HG02642 (cell line): ENCODE data around the gene MAGEC1.
"Not testable (repeated sequence)": the region's sequence is repeated elsewhere in the genome, so short reads cannot be mapped to it uniquely, and the experiment has no call there.

Source experiments
- ATAC-seq: cut with Tn5 transposase; IDR thresholded peaks from one replicate; pipeline ENCODE4 v1.9.1; 2021; ENCODE audit warnings: mild to moderate bottlenecking; ENCODE audit not compliant: unreplicated experiment, poor library complexity

Gene MAGEC1, protein sequence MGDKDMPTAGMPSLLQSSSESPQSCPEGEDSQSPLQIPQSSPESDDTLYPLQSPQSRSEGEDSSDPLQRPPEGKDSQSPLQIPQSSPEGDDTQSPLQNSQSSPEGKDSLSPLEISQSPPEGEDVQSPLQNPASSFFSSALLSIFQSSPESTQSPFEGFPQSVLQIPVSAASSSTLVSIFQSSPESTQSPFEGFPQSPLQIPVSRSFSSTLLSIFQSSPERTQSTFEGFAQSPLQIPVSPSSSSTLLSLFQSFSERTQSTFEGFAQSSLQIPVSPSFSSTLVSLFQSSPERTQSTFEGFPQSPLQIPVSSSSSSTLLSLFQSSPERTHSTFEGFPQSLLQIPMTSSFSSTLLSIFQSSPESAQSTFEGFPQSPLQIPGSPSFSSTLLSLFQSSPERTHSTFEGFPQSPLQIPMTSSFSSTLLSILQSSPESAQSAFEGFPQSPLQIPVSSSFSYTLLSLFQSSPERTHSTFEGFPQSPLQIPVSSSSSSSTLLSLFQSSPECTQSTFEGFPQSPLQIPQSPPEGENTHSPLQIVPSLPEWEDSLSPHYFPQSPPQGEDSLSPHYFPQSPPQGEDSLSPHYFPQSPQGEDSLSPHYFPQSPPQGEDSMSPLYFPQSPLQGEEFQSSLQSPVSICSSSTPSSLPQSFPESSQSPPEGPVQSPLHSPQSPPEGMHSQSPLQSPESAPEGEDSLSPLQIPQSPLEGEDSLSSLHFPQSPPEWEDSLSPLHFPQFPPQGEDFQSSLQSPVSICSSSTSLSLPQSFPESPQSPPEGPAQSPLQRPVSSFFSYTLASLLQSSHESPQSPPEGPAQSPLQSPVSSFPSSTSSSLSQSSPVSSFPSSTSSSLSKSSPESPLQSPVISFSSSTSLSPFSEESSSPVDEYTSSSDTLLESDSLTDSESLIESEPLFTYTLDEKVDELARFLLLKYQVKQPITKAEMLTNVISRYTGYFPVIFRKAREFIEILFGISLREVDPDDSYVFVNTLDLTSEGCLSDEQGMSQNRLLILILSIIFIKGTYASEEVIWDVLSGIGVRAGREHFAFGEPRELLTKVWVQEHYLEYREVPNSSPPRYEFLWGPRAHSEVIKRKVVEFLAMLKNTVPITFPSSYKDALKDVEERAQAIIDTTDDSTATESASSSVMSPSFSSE

DNA sequence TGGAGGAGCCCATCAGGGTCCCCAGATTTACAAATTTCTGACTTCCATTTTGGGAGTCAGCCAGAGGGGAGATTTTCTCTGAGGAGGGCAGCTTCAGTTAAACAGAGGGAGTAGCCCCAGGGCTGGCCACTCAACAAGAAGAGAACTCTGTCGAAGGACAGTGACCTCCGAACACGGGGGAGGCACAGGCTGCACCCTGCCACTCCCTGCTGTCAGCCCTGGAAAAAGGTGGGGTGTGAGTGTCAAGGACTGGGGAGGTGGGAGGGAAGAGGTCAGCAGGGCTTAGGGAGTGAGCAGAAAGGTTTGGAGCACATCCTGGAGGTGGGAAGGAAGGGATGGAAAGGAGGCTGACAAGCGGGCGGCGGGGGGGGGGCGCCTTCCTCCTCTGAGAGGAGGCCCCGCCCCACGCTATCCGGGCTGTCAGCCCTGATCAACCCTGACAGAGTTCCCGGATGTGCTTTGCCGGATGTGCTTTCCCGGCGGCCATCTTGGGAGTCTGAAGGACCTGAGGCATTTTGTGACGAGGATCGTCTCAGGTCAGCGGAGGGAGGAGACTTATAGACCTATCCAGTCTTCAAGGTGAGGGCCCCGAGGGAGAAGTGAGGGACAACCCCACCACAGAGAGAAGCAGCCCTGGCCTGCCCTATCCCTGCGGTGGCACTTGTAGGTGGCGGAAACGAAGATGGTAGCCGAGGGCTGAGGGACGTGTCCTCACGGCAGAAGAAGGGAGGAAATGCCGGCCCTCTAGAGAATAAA lies at the start of gene MAGEC1:
MAGEC1 (plus strand) TSS at position 495 of the 756 bp plus-strand sequence. CDS start 1,179 bp downstream, outside the sequence.
- ATAC-seq: no peak

DNA sequence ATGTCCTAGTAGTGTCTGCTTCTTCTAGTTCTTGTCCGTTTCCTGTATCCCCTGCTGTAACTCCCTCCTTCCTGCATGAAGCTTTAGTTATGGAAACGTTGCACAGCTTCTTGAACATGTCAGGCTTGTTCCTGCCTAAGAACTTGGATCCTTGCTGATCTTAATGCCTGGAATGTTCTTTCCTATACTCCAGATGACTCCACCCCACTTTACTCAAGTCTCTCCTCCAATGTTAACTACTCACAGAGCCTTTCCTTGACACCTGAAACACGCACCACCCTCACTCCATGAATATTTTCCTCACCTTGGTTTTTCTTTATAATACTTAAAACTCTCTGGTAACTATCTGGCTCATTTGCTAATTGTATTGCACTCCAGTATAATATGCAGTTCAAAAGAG lies 46.2 kb upstream of the MAGEC1 start:
- ATAC-seq: no peak

DNA sequence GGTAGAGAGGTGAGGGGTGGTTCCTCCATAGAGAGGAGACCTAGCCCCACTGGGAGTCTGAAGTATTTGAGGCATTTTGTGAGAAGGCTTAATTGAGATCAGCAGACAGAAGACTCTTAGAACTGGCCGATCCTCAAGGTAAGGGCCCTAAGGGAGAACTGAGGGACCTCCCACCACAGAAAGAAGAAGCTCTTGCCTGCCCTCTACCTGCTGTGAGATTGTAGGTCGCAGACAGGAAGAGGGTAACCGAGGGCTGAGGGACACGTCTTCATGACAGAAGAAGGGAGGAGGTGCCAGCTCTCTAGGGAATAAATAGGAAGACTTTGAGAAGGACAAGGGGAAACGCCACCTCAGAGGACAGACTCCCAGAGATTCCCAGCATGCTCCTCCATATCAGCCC lies 24.1 kb upstream of the MAGEC1 start:
- no peak for ATAC-seq

DNA sequence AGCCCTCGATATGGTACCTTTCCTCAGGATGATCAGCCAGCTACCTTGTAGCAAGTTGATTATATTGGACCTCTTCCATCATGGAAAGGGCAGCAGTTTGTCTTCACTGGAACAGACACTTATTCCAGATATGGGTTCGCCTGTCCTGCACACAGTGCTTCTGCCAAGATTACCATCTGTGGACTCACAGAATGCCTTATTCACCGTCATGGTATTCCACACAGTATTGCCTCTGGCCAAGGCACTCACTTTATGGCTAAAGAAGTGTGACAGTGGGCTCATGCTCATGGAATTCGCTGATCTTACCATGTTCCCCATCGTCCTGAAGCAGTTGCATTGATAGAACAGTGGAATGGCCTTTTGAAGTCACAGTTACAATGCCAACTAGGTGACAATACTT lies 14.9 kb upstream of the MAGEC1 start:
- not testable (repeated sequence) for ATAC-seq

DNA sequence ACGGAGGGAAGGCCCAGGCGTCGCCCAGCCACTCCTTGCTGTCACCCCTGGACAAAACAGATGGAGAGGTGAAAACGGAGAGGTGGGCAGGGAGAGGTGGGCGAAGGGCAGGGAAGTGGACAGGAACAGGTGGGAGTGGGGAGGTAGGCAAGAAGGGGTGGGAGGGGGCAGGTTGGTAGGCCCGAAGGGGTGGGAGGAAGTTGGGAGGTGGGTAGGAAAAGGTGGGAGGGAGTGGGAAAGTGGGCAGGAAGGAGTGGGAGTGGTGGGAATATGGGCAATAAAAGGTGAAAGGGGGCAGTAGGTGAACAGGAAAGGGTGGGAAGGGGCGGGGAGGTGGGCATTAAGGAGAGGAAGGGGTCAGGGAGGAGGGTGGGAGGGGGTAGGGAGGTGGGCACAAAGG lies 9.0 kb upstream of the MAGEC1 start:
- no peak for ATAC-seq

DNA sequence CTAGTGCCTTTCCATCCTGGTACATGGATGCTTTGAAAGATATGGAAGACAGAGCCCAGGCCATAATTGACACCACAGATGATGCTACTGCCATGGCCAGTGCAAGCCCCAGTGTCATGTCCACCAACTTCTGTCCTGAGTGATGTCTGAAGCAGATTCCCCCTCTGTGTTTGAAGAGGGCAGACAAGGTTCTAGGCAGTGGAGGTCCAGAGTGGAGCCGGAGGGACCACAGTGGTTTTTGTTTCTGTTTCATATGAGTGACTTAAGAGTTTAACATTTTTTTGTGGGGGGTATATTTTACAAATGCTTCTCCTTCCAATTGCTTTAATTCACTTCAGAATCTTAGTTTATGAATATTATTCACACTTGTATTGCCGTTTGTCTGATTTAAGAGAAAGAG lies 6.0 kb upstream of the MAGEC1 start:
- ATAC-seq: no peak

DNA sequence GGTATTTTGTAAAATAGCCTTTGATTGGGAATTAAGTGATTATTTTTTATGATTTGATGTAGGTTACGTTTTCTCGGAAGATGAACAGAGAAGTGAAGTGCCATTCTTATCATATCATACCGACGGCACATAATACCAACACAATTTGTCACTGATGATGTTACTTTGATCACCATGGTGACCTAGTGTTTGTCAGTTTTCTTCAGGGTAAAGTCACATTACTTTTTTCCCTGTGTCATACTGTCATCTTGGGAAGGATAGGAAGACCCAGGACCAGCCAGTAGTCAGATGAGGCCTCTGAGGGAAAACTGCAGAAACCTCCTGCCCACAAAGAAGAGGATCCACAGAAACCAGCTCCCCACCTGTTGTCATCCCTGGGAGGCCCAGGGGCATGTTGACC lies 1.3 kb upstream of the MAGEC1 start:
- no peak for ATAC-seq

DNA sequence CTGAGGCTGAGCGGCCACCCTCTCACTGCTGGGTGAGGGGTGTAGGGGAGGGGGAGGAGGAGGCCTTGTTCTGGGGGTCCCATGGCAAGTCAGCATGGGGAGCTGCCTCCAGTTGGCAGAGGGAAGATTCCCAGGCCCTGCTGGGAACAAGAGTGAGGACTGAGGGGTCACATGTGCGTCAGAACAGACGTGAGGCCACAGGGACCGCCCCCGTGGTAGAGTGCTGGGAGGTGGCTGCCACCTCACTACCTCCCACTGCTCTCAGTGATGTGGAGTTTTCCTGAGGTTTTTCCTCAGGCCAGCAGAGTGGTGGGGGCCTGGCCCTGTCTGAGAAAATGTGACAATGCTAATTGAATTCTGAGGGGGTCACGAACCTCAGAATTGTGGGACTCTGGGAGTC lies 568 bp downstream of the MAGEC1 start:
- ATAC-seq: no peak

DNA sequence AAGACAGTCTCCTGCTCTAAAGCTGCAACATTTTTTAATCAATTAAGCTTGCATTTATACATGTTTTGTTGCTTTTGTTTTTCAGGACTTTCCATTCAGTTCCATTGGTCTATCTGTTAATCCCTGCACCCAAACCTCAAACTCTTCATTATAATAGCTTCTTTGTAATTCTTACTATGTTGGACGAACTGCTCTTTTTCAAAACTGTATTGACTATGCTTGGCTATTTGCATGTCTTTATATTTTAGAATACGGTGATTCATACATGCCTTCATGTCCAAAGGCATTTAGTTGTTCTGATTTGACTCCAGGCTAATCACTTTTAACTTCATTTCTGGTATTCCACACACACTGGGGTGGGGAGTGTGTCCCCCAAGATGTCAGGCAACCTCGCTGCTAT lies 14.1 kb downstream of the MAGEC1 start:
- no peak for ATAC-seq

DNA sequence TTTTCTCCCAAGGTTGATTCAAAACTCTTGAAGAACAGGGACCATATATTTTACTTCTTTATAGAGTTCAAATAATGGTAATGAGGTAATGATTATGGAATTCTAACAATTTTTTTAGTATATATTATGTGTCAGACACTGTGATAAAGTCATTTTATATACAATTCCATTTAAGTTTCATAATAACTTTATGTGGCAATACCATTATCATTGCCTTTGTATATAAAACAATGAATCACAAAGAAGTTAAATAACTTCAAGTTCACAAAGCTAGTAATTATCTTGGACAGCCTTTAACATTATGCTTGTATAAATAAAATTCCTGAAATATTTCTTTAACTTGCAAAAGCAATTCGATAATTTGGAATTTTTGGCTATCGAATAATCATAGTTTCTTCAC lies 20.6 kb downstream of the MAGEC1 start:
- ATAC-seq: no peak

DNA sequence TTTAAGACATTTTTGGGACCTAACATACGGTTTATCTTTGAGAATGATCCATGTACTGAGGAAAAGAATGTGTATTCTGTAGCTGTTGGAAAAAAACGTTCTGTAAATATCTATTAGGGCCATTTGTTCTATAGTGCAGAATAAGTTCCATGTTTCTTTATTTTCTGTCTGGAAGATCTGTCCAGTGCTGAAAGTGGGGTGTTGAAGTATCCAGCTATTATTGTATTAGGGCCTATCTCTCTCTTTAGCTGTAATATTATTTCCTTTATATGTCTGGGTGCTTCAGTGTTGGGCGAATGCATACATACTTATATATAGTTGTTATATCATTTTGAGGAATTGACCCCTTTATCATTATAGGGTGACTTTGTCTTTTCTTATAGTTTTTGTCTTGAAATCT lies 24.7 kb downstream of the MAGEC1 start:
- ATAC-seq: no peak

DNA sequence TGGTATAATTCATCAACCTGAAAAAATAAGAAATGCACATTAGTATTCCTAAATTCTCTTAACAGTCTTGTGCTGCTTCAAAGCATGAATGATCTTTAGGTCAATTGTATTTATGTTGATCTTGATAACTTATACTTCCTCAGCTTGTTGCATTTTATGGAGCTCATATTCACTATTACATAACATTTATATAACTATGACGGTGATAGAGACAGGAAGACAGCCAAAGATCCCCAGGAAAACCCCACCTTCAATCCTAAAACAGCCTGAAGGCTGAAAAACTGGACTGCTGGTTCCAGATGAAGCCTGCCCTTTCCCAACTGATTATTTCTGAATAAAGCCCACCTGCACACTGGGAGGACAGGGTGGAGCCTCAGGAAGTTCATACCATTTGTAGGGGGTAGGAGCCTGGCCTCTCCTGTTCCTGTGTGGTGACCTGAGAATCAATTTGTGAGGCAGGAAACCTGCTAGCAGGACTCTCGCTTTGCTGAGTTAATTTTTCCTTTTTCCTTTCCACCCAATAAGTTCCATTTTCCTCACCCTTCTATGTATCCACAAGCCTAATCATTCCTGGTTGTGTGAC lies 30.5 kb downstream of the MAGEC1 start:
- no peak for ATAC-seq

DNA sequence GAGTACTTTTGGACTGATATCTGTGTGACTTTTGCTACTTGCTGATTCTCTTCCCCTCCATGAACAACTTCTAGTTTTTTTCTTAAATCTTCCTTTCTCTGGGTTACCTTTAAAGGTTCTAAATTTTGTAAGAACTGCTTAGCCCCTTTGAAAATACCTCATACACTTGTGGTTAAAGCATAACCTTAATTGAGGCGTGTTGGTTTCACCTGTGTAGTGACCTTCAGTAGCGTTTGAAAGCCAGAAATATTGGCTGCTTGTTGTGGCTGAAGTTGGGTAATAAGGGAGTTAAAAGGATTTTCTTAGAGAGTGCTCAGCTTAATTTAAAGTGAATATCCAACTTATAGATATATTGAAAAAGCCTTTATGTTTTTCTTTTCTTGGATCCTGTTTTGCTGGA lies 32.0 kb downstream of the MAGEC1 start:
- no peak for ATAC-seq

DNA sequence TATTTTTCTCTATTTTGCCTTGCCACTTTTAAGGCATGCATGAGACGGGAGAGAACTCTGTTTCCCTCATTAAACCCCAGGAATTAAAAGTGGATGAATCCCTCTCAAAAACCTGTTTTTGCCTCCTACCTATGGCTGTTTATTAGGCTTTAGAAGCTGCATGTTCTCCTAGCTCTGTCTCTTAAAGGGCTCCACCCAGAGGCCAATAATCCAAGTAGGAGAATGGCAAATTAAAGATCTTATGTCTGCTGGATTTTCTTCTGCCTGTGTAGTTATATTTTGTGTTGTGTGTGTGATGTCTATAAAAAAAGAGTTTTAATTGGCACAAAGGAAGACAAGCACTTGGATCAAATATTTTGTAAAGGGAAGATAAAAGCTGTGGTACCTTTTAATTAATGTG lies 32.4 kb downstream of the MAGEC1 start:
- no peak for ATAC-seq

DNA sequence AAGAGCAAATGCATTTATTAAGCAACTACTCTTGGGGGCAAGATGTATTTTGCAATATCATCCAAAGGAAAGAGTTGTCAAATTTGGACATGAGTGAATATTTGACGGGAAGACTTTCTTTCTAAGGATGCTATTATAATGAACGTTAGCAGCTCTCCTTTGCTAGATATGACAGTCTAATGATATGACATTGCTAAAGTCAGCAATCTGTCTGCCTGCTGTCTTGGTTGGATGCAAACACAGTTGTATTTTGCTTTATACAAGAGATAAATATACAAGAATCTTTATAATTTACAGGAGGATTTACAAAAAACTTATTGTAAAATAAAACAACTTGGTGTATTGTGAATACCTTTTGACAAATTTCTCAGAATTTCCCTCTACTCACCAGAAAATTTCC lies 37.5 kb downstream of the MAGEC1 start:
- no peak for ATAC-seq

DNA sequence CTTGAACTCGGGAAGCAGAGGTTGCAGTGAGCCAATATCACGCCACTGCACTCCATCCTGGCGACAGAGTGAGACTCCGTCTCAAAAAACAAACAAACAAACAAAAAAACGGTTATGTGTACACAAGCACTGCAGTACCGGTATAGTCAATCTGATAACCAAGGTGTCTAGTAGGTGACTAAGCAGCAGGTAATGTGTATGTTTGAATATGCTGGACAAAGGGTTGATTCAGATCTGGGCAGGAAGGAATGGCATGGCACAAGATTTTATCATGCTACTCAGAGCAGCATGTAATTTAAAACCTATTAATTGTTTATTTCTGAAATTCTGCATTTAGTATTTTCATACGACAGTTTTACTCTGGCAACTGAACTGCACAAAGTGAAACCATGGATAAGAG lies 41.7 kb downstream of the MAGEC1 start:
- ATAC-seq: no peak

DNA sequence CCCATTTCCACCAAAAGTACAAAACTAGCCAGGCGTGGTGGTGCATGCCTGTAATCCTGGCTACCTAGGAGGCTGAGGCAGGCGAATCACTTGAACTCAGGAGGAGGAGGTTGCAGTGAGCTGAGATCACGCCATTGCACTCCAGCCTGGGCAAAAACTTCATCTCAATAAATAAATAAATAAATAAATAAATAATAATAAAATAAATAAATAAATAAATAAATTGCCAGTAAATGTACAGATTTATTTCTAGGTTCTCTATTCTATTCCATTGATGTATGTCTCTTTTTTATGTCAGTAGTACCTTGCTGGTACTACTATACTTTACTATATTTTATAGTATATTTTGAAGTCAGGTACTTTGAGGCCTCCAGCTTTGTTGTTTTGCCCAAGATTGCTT lies 43.7 kb downstream of the MAGEC1 start:
- no peak for ATAC-seq

DNA sequence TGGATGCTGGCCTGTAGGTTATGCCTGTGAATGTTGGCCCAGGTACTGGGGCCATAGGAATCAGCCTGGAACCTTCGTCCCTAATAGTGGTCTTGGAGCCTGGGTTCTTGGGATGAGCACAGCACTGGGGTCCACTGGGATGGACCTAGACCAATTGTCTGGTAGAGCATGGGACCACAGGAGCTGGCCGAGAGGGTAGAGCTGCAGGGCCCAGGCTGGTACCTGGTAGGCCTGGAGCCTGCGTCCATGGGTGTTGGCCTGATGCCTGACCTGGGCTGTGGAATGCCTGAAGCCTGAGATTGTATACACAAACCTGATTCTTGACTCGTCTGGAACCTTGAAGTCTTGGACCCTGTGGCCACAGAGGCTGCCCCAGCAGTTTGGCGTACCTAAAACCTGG lies 48.9 kb downstream of the MAGEC1 start:
- ATAC-seq: no peak

DNA sequence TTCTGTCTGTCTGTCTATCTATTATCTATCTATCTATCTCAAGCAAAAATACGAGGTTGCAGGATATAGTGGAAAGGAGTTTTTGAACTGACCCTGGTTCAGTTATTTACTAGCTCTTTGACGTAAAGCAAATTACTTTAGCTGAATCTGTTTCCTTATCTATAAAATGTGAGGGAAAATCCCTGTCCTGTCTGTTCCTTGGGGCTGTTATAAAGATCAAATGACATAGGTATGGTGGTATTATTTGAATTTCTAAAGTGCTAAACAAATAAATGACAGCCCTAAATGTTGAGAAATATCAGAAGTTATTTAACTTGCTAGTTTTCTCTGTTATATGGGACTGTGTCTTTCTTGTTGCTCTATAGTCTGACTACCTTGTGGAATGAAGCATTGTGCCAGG lies 55.0 kb downstream of the MAGEC1 start:
- ATAC-seq: no peak
